GM03348 (cell line): ENCODE data around the gene CELF5.

Source experiments
- DNase-seq: peaks from one replicate; pipeline ENCODE4 v3.0.0; 2012; ENCODE audit warnings: low spot score

Gene CELF5

GRCh38 chr19:3344608-3345598 is 120.4 kb downstream of the CELF5 start:
- DNase-seq, result no peak

GRCh38 chr19:3345850-3346460 is 121.5 kb downstream of the CELF5 start:
- no peak for DNase-seq
